Measurements from ENCODE around the gene SMOC2. TPM values are rescaled to one million over a fixed set of nuclear protein-coding genes. Genes with fewer than 3 reads are reported as not detected.

Gene SMOC2
- under 0.01 TPM in 1 of 2 replicates, not detected in the other for total RNA-seq

GRCh38 chr6:168440520-168441433, at the start of gene SMOC2:
TSS of gene SMOC2 (plus strand) at chr6:168441184. CDS start at chr6:168441371, 187 bp downstream.

Other genes starting within 250 kb of the SMOC2 start
- not detected in 2 replicates for gene DACT2, start 121.4 kb upstream of the SMOC2 start, total RNA-seq